ENCODE data around the gene MIPEP.

Gene MIPEP

GRCh38 chr13:23866420-23867026 is 22.7 kb downstream of the MIPEP start:
- Mint-ChIP-seq H3K4me1 (no peaks in the 10 kb centered on the region), H3K9me3 (no peaks in the 10 kb centered on the region)
- TF ChIP-seq CTCF (IDR thresholded peaks at IDR 0.05; ENCODE audit: unreplicated experiment in 3 of 3), result no peak

GRCh38 chr13:23865906-23866305 is 23.3 kb downstream of the MIPEP start:
- no peak for TF ChIP-seq CTCF (IDR thresholded peaks at IDR 0.05; ENCODE audit: unreplicated experiment in 3 of 3)

More at GRCh38 chr13:23866420-23867026, 22.7 kb downstream of the MIPEP start:
- Mint-ChIP-seq H3K27ac (no peak overlapping the region), H3K36me3 (ENCODE audit: low read depth) (peaks cover 2% of the 10 kb centered on the region), H3K27me3 (ENCODE audit: low read depth) (no peaks in the 10 kb centered on the region), H3K4me3 (no peak overlapping the region)

DNA sequence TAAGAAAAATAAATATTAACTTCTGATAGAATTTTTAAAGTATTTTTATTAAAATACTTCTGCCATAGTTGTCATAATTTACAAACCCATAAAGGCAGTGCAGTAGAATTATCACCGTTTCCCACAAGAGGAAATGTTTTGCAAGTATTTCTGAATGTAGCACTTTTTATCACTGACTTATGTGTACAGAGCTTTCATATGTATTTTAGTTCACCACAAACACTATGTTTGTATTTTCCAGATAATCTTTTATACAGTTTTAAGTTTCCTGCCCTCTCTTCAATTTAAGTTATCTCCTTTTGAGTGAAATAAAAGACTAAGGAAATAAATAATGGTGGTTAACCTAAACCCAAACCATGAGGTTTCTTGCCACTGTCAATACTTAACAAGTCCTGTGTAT is 24.2 kb downstream of the MIPEP start:
- Mint-ChIP-seq H3K9me3 (no peaks in the 10 kb centered on the region), H3K27me3 (ENCODE audit: low read depth) (no peaks in the 10 kb centered on the region), H3K4me1 (no peaks in the 10 kb centered on the region), H3K27ac (no peak overlapping the region), H3K36me3 (ENCODE audit: low read depth) (peaks cover 13% of the 10 kb centered on the region), H3K4me3 (no peak overlapping the region)
- TF ChIP-seq CTCF (IDR thresholded peaks at IDR 0.05; ENCODE audit: unreplicated experiment in 3 of 3), result no peak

More at GRCh38 chr13:23865906-23866305, 23.3 kb downstream of the MIPEP start:
- H3K4me1 Mint-ChIP-seq, result no peaks in the 10 kb centered on the region
- H3K4me3 Mint-ChIP-seq, result no peak overlapping the region
- no peak overlapping the region for H3K27ac Mint-ChIP-seq
- H3K36me3 Mint-ChIP-seq (ENCODE audit: low read depth), result peaks cover 4% of the 10 kb centered on the region
- H3K9me3 Mint-ChIP-seq, result no peaks in the 10 kb centered on the region
- H3K27me3 Mint-ChIP-seq (ENCODE audit: low read depth), result no peaks in the 10 kb centered on the region

DNA sequence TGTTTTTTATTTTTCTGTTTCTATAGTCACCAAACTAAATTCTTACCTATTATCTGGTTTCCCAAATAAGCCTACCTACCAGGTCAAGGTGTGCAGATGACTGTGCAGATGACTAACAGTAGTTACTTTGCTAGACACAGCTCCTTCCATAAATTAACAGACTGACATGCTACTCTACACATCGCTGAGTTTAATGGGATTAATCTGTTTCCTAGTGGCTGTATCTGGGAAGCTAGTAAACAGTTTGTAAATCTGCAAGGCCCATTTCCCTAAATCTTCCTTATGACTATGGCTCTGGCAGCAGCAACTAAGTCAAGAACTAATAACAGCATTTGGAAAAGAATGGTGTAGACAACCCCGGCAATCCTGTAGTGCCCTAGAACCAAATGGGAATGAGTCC is 27.9 kb downstream of the MIPEP start:
- peaks cover 17% of the 10 kb centered on the region for H3K36me3 Mint-ChIP-seq (ENCODE audit: low read depth)
- no peaks in the 10 kb centered on the region for H3K4me1 Mint-ChIP-seq
- no peak overlapping the region for H3K27ac Mint-ChIP-seq
- no peak for TF ChIP-seq CTCF (IDR thresholded peaks at IDR 0.05; ENCODE audit: unreplicated experiment in 3 of 3)
- H3K4me3 Mint-ChIP-seq, result no peak overlapping the region
- H3K9me3 Mint-ChIP-seq, result no peaks in the 10 kb centered on the region
- H3K27me3 Mint-ChIP-seq (ENCODE audit: low read depth), result no peaks in the 10 kb centered on the region

DNA sequence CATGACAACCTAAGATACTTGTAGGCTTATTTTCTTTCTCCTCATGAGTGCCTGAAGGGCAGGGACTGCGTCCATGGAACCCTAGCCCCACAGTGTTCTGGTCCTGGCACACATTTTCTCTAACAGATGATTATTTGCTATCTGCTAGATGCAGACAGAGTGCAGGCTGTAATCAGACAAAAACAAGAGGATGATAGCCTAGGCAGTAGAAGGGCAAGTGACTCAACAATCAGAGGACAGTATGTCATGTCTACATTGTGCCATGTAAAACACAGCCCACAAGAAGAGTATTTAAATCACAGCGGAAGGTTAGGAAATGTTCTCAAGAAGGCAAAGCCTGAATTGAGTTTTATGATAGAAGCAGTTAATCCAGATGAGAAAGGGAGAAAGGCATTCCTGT is 29.3 kb downstream of the MIPEP start:
- no peak for TF ChIP-seq CTCF (IDR thresholded peaks at IDR 0.05; ENCODE audit: unreplicated experiment in 3 of 3)
- no peak overlapping the region for H3K4me3 Mint-ChIP-seq
- H3K4me1 Mint-ChIP-seq, result no peaks in the 10 kb centered on the region
- peaks cover 26% of the 10 kb centered on the region for H3K36me3 Mint-ChIP-seq (ENCODE audit: low read depth)
- H3K27ac Mint-ChIP-seq, result no peak overlapping the region
- H3K9me3 Mint-ChIP-seq, result no peaks in the 10 kb centered on the region
- H3K27me3 Mint-ChIP-seq (ENCODE audit: low read depth), result no peaks in the 10 kb centered on the region

GRCh38 chr13:23859455-23859854 is 29.7 kb downstream of the MIPEP start:
- no peak for TF ChIP-seq CTCF (IDR thresholded peaks at IDR 0.05; ENCODE audit: unreplicated experiment in 3 of 3)
- no peak overlapping the region for H3K27ac Mint-ChIP-seq
- no peaks in the 10 kb centered on the region for H3K4me1 Mint-ChIP-seq
- H3K36me3 Mint-ChIP-seq (ENCODE audit: low read depth), result peaks cover 26% of the 10 kb centered on the region
- H3K27me3 Mint-ChIP-seq (ENCODE audit: low read depth), result no peaks in the 10 kb centered on the region
- H3K9me3 Mint-ChIP-seq, result no peaks in the 10 kb centered on the region
- H3K4me3 Mint-ChIP-seq, result no peak overlapping the region

Data from nephron (organoid).